ENCODE data around the gene CNTN4. TPM values are rescaled to one million over a fixed set of nuclear protein-coding genes. Genes with fewer than 3 reads are reported as not detected.

Gene CNTN4
- total RNA-seq, 1 donor from 2014 or later, result 0.52 TPM

GRCh38 chr3:2937055-2937454, 838.4 kb downstream of the CNTN4 start:
- no peak for DNase-seq (ENCODE audit: low spot score)
- peaks cover 7% of the 10 kb centered on the region for H3K27me3 Mint-ChIP-seq (ENCODE audit: low read depth)
- no peak overlapping the region for H3K27ac Mint-ChIP-seq (ENCODE audit: unreplicated experiment)
- no peak for TF ChIP-seq CTCF (IDR thresholded peaks at IDR 0.05)
- H3K36me3 Mint-ChIP-seq (ENCODE audit: low read depth), result no peaks in the 10 kb centered on the region
- H3K4me1 Mint-ChIP-seq (ENCODE audit: low read depth), result no peaks in the 10 kb centered on the region
- H3K9me3 Mint-ChIP-seq (ENCODE audit: low read depth), result peaks cover 14% of the 10 kb centered on the region
- H3K4me3 Mint-ChIP-seq (ENCODE audit: unreplicated experiment), result no peak overlapping the region

- H3K27ac Mint-ChIP-seq (ENCODE audit: unreplicated experiment), result no peak overlapping the region
- TF ChIP-seq CTCF (IDR thresholded peaks at IDR 0.05), result no peak
- no peak for DNase-seq (ENCODE audit: low spot score)
- H3K27me3 Mint-ChIP-seq (ENCODE audit: low read depth), result peaks cover 7% of the 10 kb centered on the region
- no peaks in the 10 kb centered on the region for H3K36me3 Mint-ChIP-seq (ENCODE audit: low read depth)
- H3K4me3 Mint-ChIP-seq (ENCODE audit: unreplicated experiment), result no peak overlapping the region
- no peaks in the 10 kb centered on the region for H3K4me1 Mint-ChIP-seq (ENCODE audit: low read depth)
- H3K9me3 Mint-ChIP-seq (ENCODE audit: low read depth), result peaks cover 11% of the 10 kb centered on the region
Measured at GRCh38 chr3:2937592-2937991, 838.9 kb downstream of the CNTN4 start.

DNA sequence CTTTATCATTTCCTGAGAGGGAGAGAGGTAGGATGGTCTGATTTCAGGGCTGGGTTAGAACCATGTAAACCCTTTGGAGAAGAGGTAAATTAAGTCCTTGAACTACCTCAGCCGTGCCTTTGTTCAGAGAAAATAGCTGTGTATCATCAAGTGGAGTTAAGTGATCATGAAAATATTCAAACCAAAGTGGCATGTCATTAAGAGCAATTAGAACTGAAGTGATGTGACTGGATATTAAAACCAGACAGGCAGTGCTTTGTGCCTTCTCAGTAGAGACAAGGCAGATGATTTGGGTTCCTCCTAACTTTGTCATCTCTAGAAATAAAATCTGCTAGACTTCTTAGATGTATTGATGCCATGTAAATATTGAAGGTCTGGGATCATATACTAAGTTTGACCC, 840.0 kb downstream of the CNTN4 start:
- no peak overlapping the region for H3K4me3 Mint-ChIP-seq (ENCODE audit: unreplicated experiment)
- H3K36me3 Mint-ChIP-seq (ENCODE audit: low read depth), result no peaks in the 10 kb centered on the region
- DNase-seq (ENCODE audit: low spot score), result no peak
- no peaks in the 10 kb centered on the region for H3K4me1 Mint-ChIP-seq (ENCODE audit: low read depth)
- no peak for TF ChIP-seq CTCF (IDR thresholded peaks at IDR 0.05)
- H3K27me3 Mint-ChIP-seq (ENCODE audit: low read depth), result peaks cover 7% of the 10 kb centered on the region
- peaks cover 5% of the 10 kb centered on the region for H3K9me3 Mint-ChIP-seq (ENCODE audit: low read depth)
- no peak overlapping the region for H3K27ac Mint-ChIP-seq (ENCODE audit: unreplicated experiment)

DNA sequence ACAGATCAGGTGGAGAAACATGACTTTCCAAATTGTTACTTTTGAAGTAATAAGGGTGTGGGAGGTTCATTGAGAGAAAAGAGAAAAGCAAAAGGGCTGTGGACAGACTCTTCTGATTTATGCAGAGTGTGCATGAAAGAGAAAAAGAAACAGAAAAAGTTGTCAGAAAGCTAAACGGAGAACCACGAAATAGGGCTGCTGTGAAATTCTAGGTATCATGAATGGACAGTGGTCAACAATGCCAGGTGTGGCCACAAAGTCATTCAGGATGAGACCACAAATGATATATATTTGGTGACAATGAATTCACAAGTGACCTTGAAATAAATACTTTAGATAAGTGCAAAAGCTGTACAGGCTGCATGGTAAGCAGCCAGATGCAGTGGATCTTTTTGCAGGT, 841.4 kb downstream of the CNTN4 start:
- no peaks in the 10 kb centered on the region for H3K36me3 Mint-ChIP-seq (ENCODE audit: low read depth)
- H3K4me1 Mint-ChIP-seq (ENCODE audit: low read depth), result no peaks in the 10 kb centered on the region
- DNase-seq (ENCODE audit: low spot score), result no peak
- no peak overlapping the region for H3K27ac Mint-ChIP-seq (ENCODE audit: unreplicated experiment)
- no peaks in the 10 kb centered on the region for H3K9me3 Mint-ChIP-seq (ENCODE audit: low read depth)
- no peak for TF ChIP-seq CTCF (IDR thresholded peaks at IDR 0.05)
- H3K27me3 Mint-ChIP-seq (ENCODE audit: low read depth), result peaks cover 7% of the 10 kb centered on the region
- no peak overlapping the region for H3K4me3 Mint-ChIP-seq (ENCODE audit: unreplicated experiment)

- Mint-ChIP-seq H3K27me3 (ENCODE audit: low read depth) (peaks cover 5% of the 10 kb centered on the region), H3K4me3 (ENCODE audit: unreplicated experiment) (no peak overlapping the region), H3K27ac (ENCODE audit: unreplicated experiment) (no peak overlapping the region), H3K4me1 (ENCODE audit: low read depth) (no peaks in the 10 kb centered on the region), H3K9me3 (ENCODE audit: low read depth) (no peaks in the 10 kb centered on the region), H3K36me3 (ENCODE audit: low read depth) (no peaks in the 10 kb centered on the region)
- TF ChIP-seq CTCF (IDR thresholded peaks at IDR 0.05), result no peak
- DNase-seq (ENCODE audit: low spot score), result no peak
Measured at GRCh38 chr3:2944628-2945027, 846.0 kb downstream of the CNTN4 start.

All from chondrocyte (in vitro differentiated cells).